Activated T-cell treated with anti-CD3 and anti-CD28 coated beads for 4 hours (primary cell): ENCODE data around the gene NUDT16L1.

ENCODE experiments used
- DNase-seq: peaks from one replicate; pipeline ENCODE4 v3.0.0-alpha.2; 2020

The NUDT16L1 gene

DNA sequence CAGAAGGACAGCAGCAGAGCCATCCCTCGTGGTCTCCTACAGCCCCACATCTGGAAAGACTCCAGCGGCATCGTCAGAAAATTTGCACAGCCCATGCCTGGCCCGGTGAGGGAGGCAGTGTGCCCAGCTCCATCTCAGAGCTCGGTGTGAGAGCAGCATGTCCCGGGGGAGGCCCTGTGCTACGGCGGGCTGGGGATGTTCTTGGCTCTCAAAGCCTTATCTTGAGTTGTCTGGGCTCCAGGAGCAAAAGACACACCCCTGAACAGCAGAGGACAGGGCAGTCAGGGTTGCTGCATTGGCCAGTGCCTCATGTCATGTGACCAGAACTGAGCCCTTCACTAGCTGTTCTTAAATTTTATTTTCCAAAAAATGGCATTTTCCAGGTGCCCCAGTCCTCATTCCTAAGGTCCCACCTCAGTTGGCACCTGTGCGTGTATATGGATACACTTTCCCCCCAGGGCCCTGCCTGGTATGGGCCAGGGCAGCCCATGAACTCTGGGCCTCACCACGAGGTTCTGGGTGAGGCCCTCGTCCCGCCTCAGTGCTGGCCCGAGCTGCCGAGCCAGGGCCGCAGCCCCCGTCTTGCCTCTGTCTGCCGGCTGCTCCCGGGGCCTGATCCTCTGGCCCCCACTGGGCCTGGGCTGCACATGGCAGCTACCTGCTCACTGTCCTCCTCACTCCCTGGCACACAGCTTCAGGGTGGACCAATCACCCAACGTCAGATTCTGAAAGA, 3.0 kb downstream of the NUDT16L1 start:
- DNase-seq: no peak

DNA sequence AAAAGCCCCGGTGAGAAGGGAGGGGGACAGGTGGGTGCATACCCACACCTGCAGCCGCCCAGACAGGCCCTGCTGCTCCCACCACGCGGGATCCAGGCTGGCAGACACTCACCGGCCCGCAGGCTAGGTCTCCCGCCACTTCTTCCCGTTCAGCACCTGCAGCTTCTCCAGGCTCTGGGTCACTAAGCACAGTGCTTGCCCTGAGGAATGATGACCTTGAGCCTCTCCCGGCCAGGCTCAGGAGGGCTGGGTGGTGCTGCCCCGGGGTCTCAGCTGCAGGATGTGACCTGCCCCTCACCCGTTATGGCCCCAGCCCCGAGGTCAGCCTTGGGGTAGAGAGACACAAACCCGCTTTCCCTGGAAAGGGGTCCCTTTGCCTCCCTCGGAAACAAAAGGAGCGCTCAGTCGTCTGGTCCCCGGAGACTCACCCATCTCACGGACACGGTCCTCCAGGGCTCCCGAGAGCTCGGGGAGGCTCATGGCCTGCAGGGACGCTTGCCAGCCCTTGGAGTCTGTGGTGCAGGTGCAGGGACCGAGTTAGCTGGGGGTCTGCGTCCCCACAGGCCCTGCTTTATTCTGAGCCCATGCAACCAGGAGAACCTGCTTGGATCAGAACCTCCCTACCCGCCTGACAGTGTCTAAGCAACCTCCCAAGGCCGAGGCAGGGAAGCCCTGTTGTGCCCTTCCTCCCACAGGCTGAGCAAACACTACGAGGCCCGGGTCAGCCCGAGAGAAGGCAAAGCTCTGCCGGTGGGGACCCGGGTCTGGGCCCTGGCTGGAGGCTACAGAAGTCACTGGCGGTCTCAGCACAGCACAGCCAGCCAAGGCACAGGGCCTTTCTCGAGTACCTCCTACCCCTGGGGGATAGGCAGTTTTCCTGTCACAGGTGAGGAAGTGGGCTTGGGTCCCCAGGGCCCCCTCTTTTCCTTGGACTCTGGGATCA, 3.8 kb downstream of the NUDT16L1 start:
- DNase-seq: no peak

- DNase-seq: no peak
Measured at GRCh38 chr16:4697848-4698291, 4.5 kb downstream of the NUDT16L1 start.

- no peak for DNase-seq
Measured at GRCh38 chr16:4698321-4699045, 5.1 kb downstream of the NUDT16L1 start.

- DNase-seq: no peak
Measured at GRCh38 chr16:4699046-4699556, 5.7 kb downstream of the NUDT16L1 start.

GRCh38 chr16:4700380-4700996, 7.1 kb downstream of the NUDT16L1 start:
- DNase-seq: no peak

DNA sequence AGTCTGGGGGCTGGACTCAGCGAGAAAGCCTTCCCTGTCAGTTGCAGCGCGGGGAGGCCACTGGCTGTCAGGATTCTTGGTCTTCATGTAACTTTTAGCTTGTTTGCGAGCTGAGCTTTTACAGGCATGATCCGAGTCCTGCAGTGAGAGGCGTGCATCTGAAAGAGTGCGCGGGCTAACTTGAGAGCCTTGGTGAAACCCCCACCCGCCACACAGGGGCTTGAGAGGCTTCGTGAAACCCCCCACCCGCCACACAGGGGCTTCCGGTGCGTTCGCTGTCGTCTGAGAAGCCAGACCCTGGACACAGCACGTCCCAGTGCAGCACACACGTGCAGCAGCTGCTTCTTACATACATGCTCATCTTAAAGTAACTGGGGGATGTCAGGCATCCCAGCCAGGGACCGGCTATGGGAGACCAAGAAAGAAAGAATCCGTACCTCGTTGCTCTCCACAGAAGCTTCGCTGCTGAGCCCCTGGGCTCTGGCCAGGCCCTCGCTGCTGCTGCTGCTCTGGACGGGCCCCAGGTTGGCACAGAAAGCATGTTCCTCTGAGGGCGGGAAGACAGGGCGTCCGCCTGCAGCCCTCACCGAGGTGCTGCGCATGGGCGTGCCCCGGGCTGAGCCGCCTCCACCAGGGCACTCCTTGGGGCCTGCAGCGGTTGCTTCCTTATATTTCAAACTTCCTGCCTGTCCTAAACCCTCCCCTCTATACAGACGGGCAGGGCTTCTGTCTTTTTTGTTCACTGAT, 7.8 kb downstream of the NUDT16L1 start:
- DNase-seq: no peak

DNA sequence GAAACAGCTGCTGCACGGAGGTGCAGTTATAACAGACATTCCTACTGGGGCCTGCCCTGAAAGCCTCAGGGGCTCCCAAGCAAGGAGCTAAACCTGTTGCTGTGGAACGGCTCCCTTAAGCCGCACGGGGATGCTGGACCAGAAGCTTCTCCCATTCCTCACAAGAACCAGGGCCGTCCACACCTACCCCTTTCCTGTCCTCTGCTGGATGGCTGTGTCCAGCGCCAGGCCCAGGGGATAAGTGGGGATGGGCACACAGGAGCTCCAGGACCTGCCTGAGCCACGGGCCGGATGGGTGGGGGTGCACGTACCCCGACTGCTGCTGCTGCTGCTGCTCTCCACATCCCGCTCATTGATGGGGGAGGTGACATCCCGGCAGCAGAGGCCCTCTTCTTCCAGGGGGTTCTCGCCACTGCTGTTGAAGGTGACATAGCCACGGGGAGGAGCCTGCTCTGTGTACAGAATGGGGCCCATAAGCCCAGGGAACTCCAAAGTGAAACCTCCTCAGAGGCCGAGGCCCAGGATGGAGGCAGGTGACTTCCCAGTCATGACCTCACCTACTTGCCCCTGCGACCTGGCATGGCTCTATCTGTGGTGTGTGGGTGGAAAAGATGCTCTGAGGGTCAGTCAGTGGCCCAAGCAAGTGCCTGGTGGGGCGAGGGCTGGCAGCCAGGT, 8.6 kb downstream of the NUDT16L1 start:
- no peak for DNase-seq

GRCh38 chr16:4702466-4702808, 9.1 kb downstream of the NUDT16L1 start:
- DNase-seq: no peak

DNA sequence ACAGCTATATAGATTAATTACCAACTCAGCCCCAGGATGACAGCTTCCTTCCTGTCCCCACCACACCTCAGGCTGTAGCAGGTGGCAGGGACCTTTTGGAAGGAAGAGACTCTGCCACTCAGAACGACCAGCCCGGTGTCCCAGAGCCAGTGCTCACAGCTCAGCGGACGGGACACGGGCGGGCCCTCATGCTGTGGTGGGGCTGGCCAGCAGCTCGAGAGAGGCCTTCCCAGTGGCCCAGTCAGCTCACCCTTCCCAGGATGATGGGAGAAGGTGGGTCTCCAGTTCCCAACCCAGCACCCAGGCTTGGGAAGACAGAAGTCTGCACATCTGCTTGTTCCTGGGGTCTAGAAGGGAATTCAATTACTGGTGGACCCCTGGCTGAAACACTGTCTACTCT, 10.5 kb downstream of the NUDT16L1 start:
- no peak for DNase-seq

GRCh38 chr16:4704491-4704890, 11.1 kb downstream of the NUDT16L1 start:
- no peak for DNase-seq

DNA sequence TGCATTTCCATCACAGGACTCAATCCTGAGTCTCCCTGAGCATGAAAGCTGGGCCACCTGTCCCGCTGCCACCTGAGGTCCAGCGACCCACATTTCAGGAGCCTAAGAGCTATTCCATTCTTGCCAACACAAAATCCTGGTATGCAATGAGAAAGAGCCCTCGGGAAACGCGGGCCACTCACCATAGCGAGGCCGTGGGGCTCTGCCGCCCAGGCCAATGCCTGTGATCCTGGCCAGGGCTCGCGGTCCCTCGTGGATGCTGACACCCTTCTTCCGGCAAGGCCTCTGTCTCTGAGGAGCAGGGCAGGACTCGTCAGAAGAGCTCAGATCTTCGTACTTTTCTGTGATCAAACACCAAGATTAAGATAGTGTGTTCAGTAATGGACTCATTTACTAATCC, 11.6 kb downstream of the NUDT16L1 start:
- no peak for DNase-seq

GRCh38 chr16:4706871-4707270, 13.5 kb downstream of the NUDT16L1 start:
- no peak for DNase-seq

GRCh38 chr16:4709481-4709880, 16.1 kb downstream of the NUDT16L1 start:
- DNase-seq: no peak

- no peak for DNase-seq
Measured at GRCh38 chr16:4713663-4714501, 20.5 kb downstream of the NUDT16L1 start.

DNA sequence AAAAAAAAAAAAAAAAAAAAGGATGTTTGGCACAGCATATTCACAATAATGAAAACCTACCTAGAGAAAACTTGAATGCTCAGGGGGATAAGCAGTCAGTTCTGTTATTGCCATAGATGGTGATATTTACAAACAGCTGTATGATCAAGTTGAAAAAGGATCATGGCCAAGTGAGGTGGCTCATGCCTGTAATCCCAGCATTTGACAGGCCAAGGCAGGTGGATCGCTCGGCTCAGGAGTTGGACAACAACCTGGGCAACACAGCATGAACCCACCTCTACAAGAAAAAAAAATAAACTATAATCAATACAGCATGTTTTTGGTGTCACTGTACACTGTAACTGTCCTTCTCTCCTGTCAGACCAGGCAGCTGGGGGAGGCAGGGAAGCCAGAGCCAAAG, 21.6 kb downstream of the NUDT16L1 start:
- no peak for DNase-seq

- DNase-seq: no peak
Measured at GRCh38 chr16:4718466-4718865, 25.1 kb downstream of the NUDT16L1 start.

DNA sequence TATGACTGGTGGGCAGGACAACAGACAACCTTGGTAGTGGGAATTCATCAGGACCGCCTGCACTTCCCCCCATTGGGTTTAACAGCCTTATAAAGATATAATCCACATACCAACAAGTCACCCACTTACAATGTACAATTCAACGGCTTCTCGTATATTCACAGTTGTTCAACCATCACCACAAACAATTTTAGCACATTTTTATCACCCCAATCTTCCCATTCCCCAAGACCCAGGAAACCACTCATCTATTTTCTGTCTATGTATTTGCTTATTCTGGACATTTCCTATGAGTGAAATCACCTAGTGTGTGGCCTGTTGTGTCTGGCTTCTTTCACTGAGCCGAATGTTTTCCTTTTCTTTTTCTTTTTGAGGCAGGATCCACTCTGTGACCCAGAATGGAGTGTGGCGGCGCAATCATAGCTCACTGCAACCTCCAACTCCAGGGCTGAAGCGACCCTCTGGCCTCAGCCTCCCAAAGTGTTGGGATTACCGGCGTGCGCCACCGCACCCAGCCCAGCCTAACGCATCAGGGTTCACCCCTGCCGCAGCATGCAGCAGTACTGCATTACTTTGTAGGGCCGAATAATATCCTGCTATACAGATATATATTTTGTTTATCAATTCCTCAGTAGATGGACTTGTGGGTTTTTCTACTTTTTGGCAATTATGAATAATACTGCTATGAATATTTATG, 29.9 kb downstream of the NUDT16L1 start:
- DNase-seq: no peak

DNA sequence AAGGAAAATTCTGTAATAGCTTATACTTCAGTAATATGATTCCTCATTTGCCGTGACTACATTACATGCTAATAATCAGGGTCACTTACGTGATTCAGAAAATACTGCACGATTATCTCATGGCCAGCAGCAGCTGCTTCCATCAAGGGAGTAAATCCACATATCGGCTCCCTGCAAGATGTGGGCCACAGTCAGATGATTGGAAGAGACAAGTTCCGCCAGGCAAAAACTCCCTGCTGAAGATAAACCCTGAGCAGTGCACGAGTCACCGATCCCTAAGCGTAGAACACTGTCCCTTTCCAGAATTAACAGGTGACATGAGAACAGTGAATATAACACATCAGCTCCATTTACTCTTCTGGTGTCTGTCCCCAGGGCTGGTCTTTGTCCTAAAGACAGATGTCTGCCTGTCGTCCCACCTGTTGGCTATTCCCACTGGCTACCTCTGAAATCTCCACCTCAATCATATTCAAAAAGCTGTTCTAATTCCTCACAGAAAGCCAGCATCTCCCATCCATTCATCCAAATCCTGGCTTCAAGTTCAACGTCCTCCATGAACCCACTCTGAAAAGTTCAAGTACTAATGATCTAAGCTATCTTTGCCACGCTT, 31.4 kb downstream of the NUDT16L1 start:
- DNase-seq: no peak
